ENCODE measurements around the gene PDE6A. TPM values are rescaled to one million over a fixed set of nuclear protein-coding genes. Genes with fewer than 3 reads are reported as not detected.

PDE6A gene
- total RNA-seq, 1 donor from 2014 or later = not detected

DNA sequence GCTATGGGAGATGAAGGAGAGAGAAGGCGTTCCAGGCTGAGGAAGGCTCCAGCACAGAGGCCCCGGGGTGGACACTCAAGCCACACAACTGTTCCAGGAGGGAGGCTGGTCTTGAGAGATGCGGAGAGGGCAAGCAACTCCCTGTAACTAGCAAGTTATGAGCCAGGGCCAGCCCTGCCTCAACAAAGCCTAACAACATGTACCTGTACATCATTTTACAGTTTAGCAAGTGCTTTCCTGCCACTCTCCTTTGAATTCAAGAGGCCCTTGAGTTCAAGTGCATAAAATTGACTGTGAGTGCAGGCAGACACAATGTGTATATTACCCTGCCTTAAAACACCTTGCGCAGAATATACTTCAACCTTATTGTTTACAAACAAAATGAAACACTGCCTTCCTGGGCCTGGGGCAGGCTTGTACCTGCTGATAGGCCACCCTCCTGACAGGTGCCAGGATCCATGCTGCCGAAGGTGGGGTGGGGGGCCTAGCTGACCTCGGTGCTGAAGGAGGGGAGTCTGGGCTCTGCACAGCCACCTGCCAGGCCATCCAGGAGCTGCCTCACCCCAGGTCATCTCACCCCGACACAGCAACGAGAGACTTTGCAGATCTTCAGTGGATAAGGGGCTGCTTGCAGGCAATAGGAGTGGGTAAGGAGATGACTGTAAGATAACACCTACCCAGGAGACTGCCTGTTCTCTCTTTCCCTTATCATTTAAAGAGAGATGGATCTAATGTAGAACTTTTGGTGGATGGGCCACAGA lies 134.5 kb downstream of the PDE6A start:
- no peak for DNase-seq (ENCODE audit: low spot score)
- ATAC-seq = no peak
- intact Hi-C loops (cut with DNase I) = loop anchor here (10.0 kb wide), 1 partner anchor 75 kb away; the partner anchor contains the start of gene PPARGC1B

DNA sequence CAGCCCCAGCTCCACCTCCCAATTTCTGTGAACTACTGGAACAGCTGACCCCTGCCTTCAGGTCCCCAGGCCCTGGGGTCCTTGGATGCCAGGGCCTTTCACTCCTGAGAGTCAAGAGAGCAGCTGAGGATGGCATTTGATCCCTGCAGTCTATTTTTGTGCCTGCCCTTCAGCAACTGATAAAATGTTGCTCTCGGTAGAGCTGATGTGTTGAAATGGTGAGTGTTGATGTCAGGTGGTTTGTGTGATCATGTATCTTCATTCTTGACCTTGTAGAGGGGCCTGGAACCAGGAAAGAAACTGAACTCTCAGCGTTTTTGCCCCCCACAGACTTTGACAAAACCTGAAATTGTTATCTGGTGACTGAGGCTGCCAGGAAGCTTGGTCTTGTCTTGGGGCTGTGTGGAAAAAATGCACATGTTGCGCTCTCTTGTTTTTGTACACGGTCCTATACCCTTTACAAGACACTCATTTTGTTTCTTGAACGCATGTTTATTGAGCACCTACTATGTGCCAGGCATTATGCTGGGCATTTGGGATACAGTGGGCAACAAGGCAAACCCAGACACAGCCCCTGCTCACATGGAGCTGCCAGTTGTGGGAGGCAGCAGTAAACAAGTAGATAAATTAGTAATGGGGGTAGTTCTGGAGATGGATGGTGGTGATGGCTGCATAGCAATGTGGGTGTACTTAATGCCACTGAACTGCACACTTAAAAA lies 136.2 kb downstream of the PDE6A start:
- intact Hi-C loops (cut with DNase I) = loop anchor here (10.0 kb wide), 1 partner anchor 74 kb away; the partner anchor contains the start of gene PPARGC1B
- ATAC-seq (no peak), DNase-seq (ENCODE audit: low spot score) (no peak)

Other genes starting within 250 kb of the PDE6A start
- gene PPARGC1B, start 214.5 kb downstream of the PDE6A start, total RNA-seq = 3.2 TPM
- gene SLC26A2, start 16.0 kb upstream of the PDE6A start, total RNA-seq = 15.8 TPM
- 8.2 TPM for gene TIGD6, start 55.9 kb upstream of the PDE6A start, total RNA-seq
- gene HMGXB3, start 55.9 kb upstream of the PDE6A start, total RNA-seq = 34.6 TPM
- 74.8 TPM for gene CSF1R, start 141.8 kb upstream of the PDE6A start, total RNA-seq
- gene PDGFRB, start 211.1 kb upstream of the PDE6A start, total RNA-seq = 215 TPM
- gene CDX1, start 222.0 kb upstream of the PDE6A start, total RNA-seq = not detected
- not detected for gene SLC6A7, start 245.3 kb upstream of the PDE6A start, total RNA-seq

Data from sciatic nerve (tissue), 2 donors.